Heart left ventricle (tissue), 16 donors: Measurements from ENCODE around the gene RAVER1. TPM values are rescaled to one million over a fixed set of nuclear protein-coding genes. Genes with fewer than 3 reads are reported as not detected.

Experiments
- ATAC-seq, 4 donors: fragments of 200-7000 bp; cut with Tn5 transposase; one replicate each; pipeline ENCODE4 v1.9.1; 2020 to 2022; ENCODE audit warnings: moderate library complexity in 4 of 4, mild to moderate bottlenecking in 3 of 4, moderate number of reproducible peaks in 1 of 4
- DNase-seq, 5 donors: peaks; one replicate each; pipeline ENCODE4 v3.0.0-alpha.2; 2020
- H3K27ac ChIP-seq, 12 donors: fragments of 200-600 bp; sonication (generic) in 4 of 12; one replicate each; pipeline versions ENCODE4 v1.5.0 to v1.8.0; 2016 to 2022; ENCODE audit warnings: mild to moderate bottlenecking in 2 of 12
- H3K27me3 ChIP-seq, 9 donors: fragments of 200-600 bp; sonication (generic) in 2 of 9; one replicate each; pipeline versions ENCODE4 v1.5.1 to v1.8.0; 2016 to 2022; ENCODE audit warnings: mild to moderate bottlenecking in 3 of 9
- H3K36me3 ChIP-seq, 9 donors: fragments of 200-600 bp; sonication (generic) in 2 of 9; one replicate each; pipeline versions ENCODE4 v1.5.0 to v1.8.0; 2018 to 2022; ENCODE audit warnings: mild to moderate bottlenecking in 2 of 9
- H3K4me1 ChIP-seq, 12 donors: fragments of 200-600 bp; sonication (generic) in 4 of 12; one replicate each; pipeline versions ENCODE4 v1.5.0 to v1.8.0; 2016 to 2022; ENCODE audit warnings: mild to moderate bottlenecking in 3 of 12
- H3K4me3 ChIP-seq, 12 donors: fragments of 200-600 bp; sonication (generic) in 4 of 12; one replicate each; pipeline versions ENCODE4 v1.5.0 to v1.8.0; 2017 to 2022; ENCODE audit warnings: mild to moderate bottlenecking in 9 of 12, moderate library complexity in 4 of 12
- H3K9me3 ChIP-seq, 12 donors: fragments of 200-600 bp; sonication (generic) in 4 of 12; one replicate each; pipeline versions ENCODE4 v1.5.0 to v1.8.0; 2016 to 2022; ENCODE audit warnings: mild to moderate bottlenecking in 1 of 12
- POLR2A ChIP-seq, 2 donors: fragments of 450-650 bp; IDR thresholded peaks; one replicate each; pipeline ENCODE4 v1.6.1; 2017; ENCODE audit warnings: antibody characterized with exemption in 2 of 2, mild to moderate bottlenecking in 2 of 2, moderate library complexity in 2 of 2
- WGBS, 4 donors: extraction: QIAGEN DNeasy Blood & Tissue Kit in 2 of 4; methylation state at CpG; one replicate each; pipeline versions ENCODE4 v1.1.5 to v1.1.7; 2013 to 2018; 5-methylcytosine and 5-hydroxymethylcytosine counted together
- intact Hi-C, 10 donors: fragments of 100-400 bp; cut with DNase I; formaldehyde crosslinking; loops; one replicate each; pipeline versions ENCODE4 v1.11.1 to v1.14.2; 2022
- polyA plus RNA-seq, 2 donors: library from polyadenylated mRNA; stranded (reverse); fragments of 200-250 nt; gene quantifications; one replicate each; pipeline ENCODE4 v1.2.3, GENCODE V29; 2013
- total RNA-seq, 9 donors: library from RNA; depleted of rRNA in 2 of 9; stranded (reverse); fragments of >200 nt in 2 of 9; fragmentation: NEBNext Ultra II Directional in 3 of 9; extraction: Animal tissue kit (Norgen Biotek cat#: 25700) in 3 of 9; gene quantifications; one replicate each; pipeline versions ENCODE4 v1.1.0 to v1.2.4, GENCODE V29; 2016 to 2023
- TF ChIP-seq, protein P1 (sequence below), 12 donors: fragments of 200-600 bp; sonication (generic) in 4 of 12; IDR thresholded peaks; one replicate each; pipeline versions ENCODE4 v1.5.0 to v1.8.0; 2018 to 2022; ENCODE audit warnings: antibody characterized with exemption in 12 of 12, mild to moderate bottlenecking in 5 of 12
- donor health status: ischemic (EF 13 %, LVEDD 7.1; RV severe dilation, severe dysfunction).
- donor health status: healthy with polysubstance abuse.
- donor health status: DM: no; HTN: yes; CAD: no.
- donor health status: DM: no; HTN: no; CAD: no.
- donor health status: ischemic (EF 25% LVEDD 6.9; RV normal size, moderate dysfunction).
- donor health status: ischemic (EF 25% LVEDD 5.7; RV mildly dilated, moderate dysfunction).
- donor health status: healthy.
- donor health status: DM: yes; HTN: yes; CAD: no.
- donor health status: ischemic (EF 35%, LVEDD 5.7; RV mildly dilated, moderate dysfunction).
- donor health status: nonischemic (EF 11% LVEDD 7.7; RV severe dilation, severe dysfunction).
- donor health status: DM: yes; HTN: yes; CAD: no.
- donor health status: PGD.
- donor health status: ischemic (EF 29% LVEDD 5.4; RV normal size, mild dysfunction).
- donor health status: nonischemic (EF 23%, LVEDD 6.1; RV moderate dilation, normal function).

The RAVER1 gene
- total and polyA plus RNA-seq, 11 donors = 5.9 to 22.5 (median 14.0) TPM

DNA sequence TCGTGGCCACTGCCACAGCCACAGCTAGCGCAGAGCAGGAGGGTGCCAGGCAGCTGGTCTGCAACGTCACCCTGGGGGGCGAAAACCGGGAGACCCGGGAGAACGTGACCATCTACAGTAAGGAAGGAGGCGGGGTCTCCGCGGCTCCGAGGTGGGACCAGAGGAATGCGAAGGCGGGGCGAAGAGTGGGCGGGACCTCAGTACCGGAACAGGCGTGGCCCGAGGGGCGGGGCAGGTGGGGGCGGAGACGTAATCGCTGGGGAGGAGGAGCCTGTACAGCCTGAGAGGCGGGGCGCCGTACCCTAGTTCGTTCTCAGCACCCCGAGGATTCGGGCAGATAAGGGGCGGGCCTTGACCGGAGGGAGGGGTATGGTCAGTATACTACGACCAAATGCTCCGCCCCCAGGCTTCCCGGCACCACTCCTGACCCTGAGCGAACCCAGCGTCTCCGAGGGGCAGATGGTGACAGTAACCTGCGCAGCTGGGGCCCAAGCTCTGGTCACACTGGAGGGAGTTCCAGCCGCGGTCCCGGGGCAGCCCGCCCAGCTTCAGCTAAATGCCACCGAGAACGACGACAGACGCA is 41.0 kb downstream of the RAVER1 start:
- ATAC-seq = peak in 3 of 4 donors; percentile 71 to 75 (median 75)

DNA sequence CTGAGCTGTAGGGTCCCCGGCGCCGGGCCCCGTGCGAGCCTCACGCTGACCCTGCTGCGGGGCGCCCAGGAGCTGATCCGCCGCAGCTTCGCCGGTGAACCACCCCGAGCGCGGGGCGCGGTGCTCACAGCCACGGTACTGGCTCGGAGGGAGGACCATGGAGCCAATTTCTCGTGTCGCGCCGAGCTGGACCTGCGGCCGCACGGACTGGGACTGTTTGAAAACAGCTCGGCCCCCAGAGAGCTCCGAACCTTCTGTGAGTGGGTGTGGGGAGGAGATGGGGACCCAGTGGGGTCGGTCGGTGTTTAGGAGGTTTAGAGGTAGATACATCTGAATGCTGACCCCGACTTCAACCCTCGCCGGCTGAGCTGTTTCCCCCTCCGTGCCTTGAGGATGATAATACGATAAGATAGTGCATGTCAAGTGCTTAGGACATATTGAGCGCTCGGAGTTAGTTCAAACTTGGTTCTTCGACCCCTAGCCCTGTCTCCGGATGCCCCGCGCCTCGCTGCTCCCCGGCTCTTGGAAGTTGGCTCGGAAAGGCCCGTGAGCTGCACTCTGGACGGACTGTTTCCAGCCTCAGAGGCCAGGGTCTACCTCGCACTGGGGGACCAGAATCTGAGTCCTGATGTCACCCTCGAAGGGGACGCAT is 41.6 kb downstream of the RAVER1 start:
- TF ChIP-seq POLR2A (IDR thresholded peaks at IDR 0.05) = no peak
- TF ChIP-seq, protein P1, sequence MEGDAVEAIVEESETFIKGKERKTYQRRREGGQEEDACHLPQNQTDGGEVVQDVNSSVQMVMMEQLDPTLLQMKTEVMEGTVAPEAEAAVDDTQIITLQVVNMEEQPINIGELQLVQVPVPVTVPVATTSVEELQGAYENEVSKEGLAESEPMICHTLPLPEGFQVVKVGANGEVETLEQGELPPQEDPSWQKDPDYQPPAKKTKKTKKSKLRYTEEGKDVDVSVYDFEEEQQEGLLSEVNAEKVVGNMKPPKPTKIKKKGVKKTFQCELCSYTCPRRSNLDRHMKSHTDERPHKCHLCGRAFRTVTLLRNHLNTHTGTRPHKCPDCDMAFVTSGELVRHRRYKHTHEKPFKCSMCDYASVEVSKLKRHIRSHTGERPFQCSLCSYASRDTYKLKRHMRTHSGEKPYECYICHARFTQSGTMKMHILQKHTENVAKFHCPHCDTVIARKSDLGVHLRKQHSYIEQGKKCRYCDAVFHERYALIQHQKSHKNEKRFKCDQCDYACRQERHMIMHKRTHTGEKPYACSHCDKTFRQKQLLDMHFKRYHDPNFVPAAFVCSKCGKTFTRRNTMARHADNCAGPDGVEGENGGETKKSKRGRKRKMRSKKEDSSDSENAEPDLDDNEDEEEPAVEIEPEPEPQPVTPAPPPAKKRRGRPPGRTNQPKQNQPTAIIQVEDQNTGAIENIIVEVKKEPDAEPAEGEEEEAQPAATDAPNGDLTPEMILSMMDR (IDR thresholded peaks at IDR 0.05) = no peak
- DNase-seq = no peak
- 1 to 2% (median 2%) methylated on average over 39 to 49 of the region's 49 CpGs for WGBS, 4 donors
- Histone ChIP-seq H3K27ac (peak overlapping the region in 1 of 12 donors; percentile 6), H3K9me3 (no peaks in the 10 kb centered on the region), H3K36me3 (no peaks in the 10 kb centered on the region), H3K4me1 (peaks cover 10 to 90% (median 58%) of the 10 kb centered on the region in 12 donors), H3K27me3 (peaks cover 46 to 100% (median 89%) of the 10 kb centered on the region in 9 donors), H3K4me3 (peak overlapping the region; percentile 3 to 60 (median 43))
- intact Hi-C loops = no loop called here
- peak in 1 of 4 donors; percentile 1 for ATAC-seq

More for the DNA sequence above, 41.0 kb downstream of the RAVER1 start:
- no peak overlapping the region for H3K27ac ChIP-seq
- intact Hi-C loops = no loop called here
- peaks cover 46 to 100% (median 93%) of the 10 kb centered on the region in 9 donors for H3K27me3 ChIP-seq
- no peak for TF ChIP-seq POLR2A (IDR thresholded peaks at IDR 0.05)
- TF ChIP-seq, protein P1 (IDR thresholded peaks at IDR 0.05) = no peak
- peaks cover 10 to 83% (median 52%) of the 10 kb centered on the region in 12 donors for H3K4me1 ChIP-seq
- WGBS, 4 donors = 2 to 7% (median 3%) methylated on average over 36 to 45 of the region's 45 CpGs
- H3K36me3 ChIP-seq = no peaks in the 10 kb centered on the region
- H3K4me3 ChIP-seq = peak overlapping the region; percentile 1 to 60 (median 43)
- peak; percentile 64 to 92 (median 79) for DNase-seq
- H3K9me3 ChIP-seq = no peaks in the 10 kb centered on the region

DNA sequence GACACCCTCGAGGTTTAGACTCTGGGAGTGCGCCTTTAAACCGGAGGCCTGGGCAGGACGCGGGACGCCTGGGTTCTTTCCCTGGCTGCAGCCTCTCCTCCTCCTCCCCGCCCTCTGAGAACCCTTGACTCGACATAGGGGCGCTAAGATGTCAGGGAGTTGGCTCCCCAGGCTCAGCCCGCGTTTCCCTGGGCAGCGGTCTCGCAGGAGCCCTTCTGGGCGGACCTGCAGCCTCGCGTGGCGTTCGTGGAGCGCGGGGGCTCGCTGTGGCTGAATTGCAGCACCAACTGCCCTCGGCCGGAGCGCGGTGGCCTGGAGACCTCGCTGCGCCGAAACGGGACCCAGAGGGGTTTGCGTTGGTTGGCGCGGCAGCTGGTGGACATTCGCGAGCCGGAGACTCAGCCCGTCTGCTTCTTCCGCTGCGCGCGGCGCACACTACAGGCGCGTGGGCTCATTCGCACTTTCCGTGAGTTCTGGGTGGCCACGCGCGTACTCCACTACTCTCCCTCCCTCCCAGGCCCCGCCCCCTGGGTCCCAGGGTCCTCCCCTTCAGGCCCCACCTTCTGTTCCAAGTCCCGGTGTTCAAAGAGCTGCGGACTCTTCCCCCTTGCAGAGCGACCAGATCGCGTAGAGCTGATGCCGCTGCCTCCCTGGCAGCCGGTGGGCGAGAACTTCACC is 42.3 kb downstream of the RAVER1 start:
- peak overlapping the region in 1 of 12 donors; percentile 6 for H3K27ac ChIP-seq
- no peaks in the 10 kb centered on the region for H3K9me3 ChIP-seq
- peak overlapping the region; percentile 3 to 60 (median 43) for H3K4me3 ChIP-seq
- ATAC-seq (peak; percentile 12 to 34 (median 24)), DNase-seq (peak in 4 of 5 donors; percentile 47 to 85 (median 64))
- intact Hi-C loops = no loop called here
- H3K36me3 ChIP-seq = peaks cover 0 to 2% (median 0%) of the 10 kb centered on the region in 9 donors
- 0 to 1% (median 1%) methylated on average over 14 to 57 of the region's 57 CpGs for WGBS, 4 donors
- peaks cover 10 to 94% (median 65%) of the 10 kb centered on the region in 12 donors for H3K4me1 ChIP-seq
- peaks cover 44 to 94% (median 83%) of the 10 kb centered on the region in 9 donors for H3K27me3 ChIP-seq
- TF ChIP-seq, protein P1 (IDR thresholded peaks at IDR 0.05) = no peak
- no peak for TF ChIP-seq POLR2A (IDR thresholded peaks at IDR 0.05)
